ENCODE measurements around the gene LDB1.

DNA sequence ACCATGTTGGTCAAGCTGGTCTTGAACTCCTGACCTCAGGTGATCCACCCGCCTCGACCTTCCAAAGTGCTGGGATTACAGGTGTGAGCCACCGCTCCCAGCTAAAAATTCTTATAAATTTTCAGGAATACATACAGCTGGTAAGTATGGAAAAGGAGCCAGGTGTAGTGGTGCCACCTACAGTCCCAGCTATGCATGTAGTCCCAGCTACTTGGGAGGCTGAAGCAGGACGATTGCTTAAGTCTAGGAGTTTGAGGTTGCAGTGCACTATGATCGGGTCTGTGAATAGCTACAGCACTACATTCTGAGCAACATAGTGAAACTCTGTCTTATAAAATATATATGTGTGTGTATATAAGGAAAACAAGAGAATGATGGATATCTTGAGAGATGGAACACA lies 19.0 kb downstream of the LDB1 start:
- TF ChIP-seq, protein P1, sequence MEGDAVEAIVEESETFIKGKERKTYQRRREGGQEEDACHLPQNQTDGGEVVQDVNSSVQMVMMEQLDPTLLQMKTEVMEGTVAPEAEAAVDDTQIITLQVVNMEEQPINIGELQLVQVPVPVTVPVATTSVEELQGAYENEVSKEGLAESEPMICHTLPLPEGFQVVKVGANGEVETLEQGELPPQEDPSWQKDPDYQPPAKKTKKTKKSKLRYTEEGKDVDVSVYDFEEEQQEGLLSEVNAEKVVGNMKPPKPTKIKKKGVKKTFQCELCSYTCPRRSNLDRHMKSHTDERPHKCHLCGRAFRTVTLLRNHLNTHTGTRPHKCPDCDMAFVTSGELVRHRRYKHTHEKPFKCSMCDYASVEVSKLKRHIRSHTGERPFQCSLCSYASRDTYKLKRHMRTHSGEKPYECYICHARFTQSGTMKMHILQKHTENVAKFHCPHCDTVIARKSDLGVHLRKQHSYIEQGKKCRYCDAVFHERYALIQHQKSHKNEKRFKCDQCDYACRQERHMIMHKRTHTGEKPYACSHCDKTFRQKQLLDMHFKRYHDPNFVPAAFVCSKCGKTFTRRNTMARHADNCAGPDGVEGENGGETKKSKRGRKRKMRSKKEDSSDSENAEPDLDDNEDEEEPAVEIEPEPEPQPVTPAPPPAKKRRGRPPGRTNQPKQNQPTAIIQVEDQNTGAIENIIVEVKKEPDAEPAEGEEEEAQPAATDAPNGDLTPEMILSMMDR (IDR thresholded peaks at IDR 0.05; ENCODE audit: low read depth, low read length): no peak
- TF ChIP-seq, protein P2, sequence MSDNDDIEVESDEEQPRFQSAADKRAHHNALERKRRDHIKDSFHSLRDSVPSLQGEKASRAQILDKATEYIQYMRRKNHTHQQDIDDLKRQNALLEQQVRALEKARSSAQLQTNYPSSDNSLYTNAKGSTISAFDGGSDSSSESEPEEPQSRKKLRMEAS (IDR thresholded peaks at IDR 0.05; ENCODE audit: low read depth, low read length): no peak
- TF ChIP-seq POLR2A (IDR thresholded peaks at IDR 0.05; ENCODE audit: extremely low read depth, insufficient read length): no peak

Data from NB4 (cell line).